Measurements from ENCODE around the gene KYAT1. TPM values are rescaled to one million over a fixed set of nuclear protein-coding genes. Genes with fewer than 3 reads are reported as not detected.

Gene KYAT1
- total and polyA plus RNA-seq, 9 donors, result 4.2 to 8.8 (median 5.4) TPM

- no peak overlapping the region for H3K4me3 ChIP-seq (ENCODE audit: low read length)
- 29% methylated on average over 2 of the region's 2 CpGs for WGBS (ENCODE audit: insufficient coverage)
- peak overlapping the region; percentile 65 for H3K27ac ChIP-seq (ENCODE audit: low read length)
- peaks cover 65% of the 10 kb centered on the region for H3K4me1 ChIP-seq (ENCODE audit: control insufficient read depth, insufficient read depth, low read length)
- peaks cover 39% of the 10 kb centered on the region for H3K36me3 ChIP-seq (ENCODE audit: control insufficient read depth, insufficient read depth, low read length)
- H3K9me3 ChIP-seq (replicated peaks; ENCODE audit: control insufficient read depth, low read depth, low read length), result no peaks in the 10 kb centered on the region
- H3K27me3 ChIP-seq (ENCODE audit: control insufficient read depth, insufficient read depth, low read length), result no peaks in the 10 kb centered on the region
- DNase-seq, result no peak
These were observed 37.2 kb upstream of the KYAT1 start for GRCh38 chr9:128918921-128919320.

DNA sequence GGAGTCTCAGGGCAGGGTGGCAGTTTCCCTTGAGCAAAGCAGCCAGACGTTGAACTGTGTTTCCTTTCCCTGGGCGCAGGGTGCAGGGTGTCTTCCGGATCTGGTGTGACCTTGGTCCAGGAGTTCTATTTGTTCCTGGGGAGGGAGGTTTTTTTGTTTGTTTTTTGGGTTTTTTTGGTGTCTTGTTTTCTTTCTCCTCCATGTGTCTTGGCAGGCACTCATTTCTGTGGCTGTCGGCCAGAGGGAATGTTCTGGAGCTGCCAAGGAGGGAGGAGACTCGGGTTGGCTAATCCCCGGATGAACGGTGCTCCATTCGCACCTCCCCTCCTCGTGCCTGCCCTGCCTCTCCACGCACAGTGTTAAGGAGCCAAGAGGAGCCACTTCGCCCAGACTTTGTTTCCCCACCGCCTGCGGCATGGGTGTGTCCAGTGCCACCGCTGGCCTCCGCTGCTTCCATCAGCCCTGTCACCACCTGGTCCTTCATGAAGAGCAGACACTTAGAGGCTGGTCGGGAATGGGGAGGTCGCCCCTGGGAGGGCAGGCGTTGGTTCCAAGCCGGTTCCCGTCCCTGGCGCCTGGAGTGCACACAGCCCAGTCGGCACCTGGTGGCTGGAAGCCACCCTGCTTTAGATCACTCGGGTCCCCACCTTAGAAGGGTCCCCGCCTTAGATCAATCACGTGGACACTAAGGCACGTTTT, 35.5 kb upstream of the KYAT1 start:
- Histone ChIP-seq H3K36me3 (ENCODE audit: control insufficient read depth, insufficient read depth, low read length) (peaks cover 46% of the 10 kb centered on the region), H3K4me3 (ENCODE audit: low read length) (no peak overlapping the region), H3K9me3 (replicated peaks; ENCODE audit: control insufficient read depth, low read depth, low read length) (no peaks in the 10 kb centered on the region), H3K27ac (ENCODE audit: low read length) (peak overlapping the region; percentile 77), H3K27me3 (ENCODE audit: control insufficient read depth, insufficient read depth, low read length) (no peaks in the 10 kb centered on the region), H3K4me1 (ENCODE audit: control insufficient read depth, insufficient read depth, low read length) (peaks cover 71% of the 10 kb centered on the region)
- peak; percentile 93 for DNase-seq
- WGBS (ENCODE audit: insufficient coverage), result 73% methylated on average over 18 of the region's 26 CpGs

- DNase-seq, result no peak
- peaks cover 46% of the 10 kb centered on the region for H3K36me3 ChIP-seq (ENCODE audit: control insufficient read depth, insufficient read depth, low read length)
- no peaks in the 10 kb centered on the region for H3K9me3 ChIP-seq (replicated peaks; ENCODE audit: control insufficient read depth, low read depth, low read length)
- peak overlapping the region; percentile 77 for H3K27ac ChIP-seq (ENCODE audit: low read length)
- no peaks in the 10 kb centered on the region for H3K27me3 ChIP-seq (ENCODE audit: control insufficient read depth, insufficient read depth, low read length)
- 73% methylated on average over 5 of the region's 11 CpGs for WGBS (ENCODE audit: insufficient coverage)
- H3K4me1 ChIP-seq (ENCODE audit: control insufficient read depth, insufficient read depth, low read length), result peaks cover 71% of the 10 kb centered on the region
- no peak overlapping the region for H3K4me3 ChIP-seq (ENCODE audit: low read length)
These were observed 35.0 kb upstream of the KYAT1 start for GRCh38 chr9:128916745-128917144.

GRCh38 chr9:128916204-128916603, 34.5 kb upstream of the KYAT1 start:
- no peaks in the 10 kb centered on the region for H3K27me3 ChIP-seq (ENCODE audit: control insufficient read depth, insufficient read depth, low read length)
- H3K4me1 ChIP-seq (ENCODE audit: control insufficient read depth, insufficient read depth, low read length), result peaks cover 71% of the 10 kb centered on the region
- no peak overlapping the region for H3K4me3 ChIP-seq (ENCODE audit: low read length)
- DNase-seq, result peak; percentile 48
- H3K36me3 ChIP-seq (ENCODE audit: control insufficient read depth, insufficient read depth, low read length), result peaks cover 46% of the 10 kb centered on the region
- H3K27ac ChIP-seq (ENCODE audit: low read length), result peak overlapping the region; percentile 77
- 59% methylated on average over 17 of the region's 18 CpGs for WGBS (ENCODE audit: insufficient coverage)
- H3K9me3 ChIP-seq (replicated peaks; ENCODE audit: control insufficient read depth, low read depth, low read length), result no peaks in the 10 kb centered on the region

DNA sequence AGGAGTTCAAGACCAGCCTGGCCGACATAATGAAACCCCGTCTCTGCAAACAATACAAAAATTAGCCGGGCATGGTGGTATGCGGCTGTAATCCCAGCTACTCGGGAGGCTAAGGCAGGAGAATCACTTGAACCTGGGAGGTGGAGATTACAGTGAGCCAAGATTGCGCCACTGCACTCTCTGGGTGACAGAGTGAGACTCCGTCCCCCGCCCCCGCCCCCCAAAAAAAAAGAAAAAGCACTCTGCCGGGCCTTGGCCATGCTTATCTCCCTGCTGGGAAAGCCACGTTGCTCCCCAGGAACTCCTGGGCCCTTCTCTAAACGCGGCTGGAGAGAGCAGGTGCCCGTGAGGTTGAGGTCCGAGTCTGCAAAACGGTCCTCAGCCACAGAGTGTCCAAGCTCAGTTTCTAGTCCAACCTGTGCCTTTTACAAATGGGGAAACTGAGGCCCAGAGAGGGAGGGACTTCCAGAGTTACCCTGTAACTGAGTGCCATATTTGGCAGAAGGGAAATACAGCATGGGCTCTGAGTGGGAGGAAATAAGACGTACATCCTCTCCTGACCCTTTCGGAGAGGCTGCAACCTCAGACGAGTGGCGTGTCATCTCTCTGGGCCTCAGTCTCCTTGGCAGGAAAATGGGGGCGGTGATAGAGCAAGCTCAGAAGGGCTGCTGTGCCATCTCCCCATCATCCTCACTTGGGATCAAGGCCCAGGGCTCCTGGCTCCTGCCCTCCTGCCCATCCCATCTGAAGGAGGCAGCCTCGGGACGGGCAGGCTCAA, 32.4 kb upstream of the KYAT1 start:
- Histone ChIP-seq H3K27ac (ENCODE audit: low read length) (no peak overlapping the region), H3K4me3 (ENCODE audit: low read length) (no peak overlapping the region), H3K27me3 (ENCODE audit: control insufficient read depth, insufficient read depth, low read length) (no peaks in the 10 kb centered on the region), H3K9me3 (replicated peaks; ENCODE audit: control insufficient read depth, low read depth, low read length) (no peaks in the 10 kb centered on the region), H3K4me1 (ENCODE audit: control insufficient read depth, insufficient read depth, low read length) (peaks cover 70% of the 10 kb centered on the region), H3K36me3 (ENCODE audit: control insufficient read depth, insufficient read depth, low read length) (peaks cover 54% of the 10 kb centered on the region)
- 85% methylated on average over 19 of the region's 23 CpGs for WGBS (ENCODE audit: insufficient coverage)
- no peak for DNase-seq

DNA sequence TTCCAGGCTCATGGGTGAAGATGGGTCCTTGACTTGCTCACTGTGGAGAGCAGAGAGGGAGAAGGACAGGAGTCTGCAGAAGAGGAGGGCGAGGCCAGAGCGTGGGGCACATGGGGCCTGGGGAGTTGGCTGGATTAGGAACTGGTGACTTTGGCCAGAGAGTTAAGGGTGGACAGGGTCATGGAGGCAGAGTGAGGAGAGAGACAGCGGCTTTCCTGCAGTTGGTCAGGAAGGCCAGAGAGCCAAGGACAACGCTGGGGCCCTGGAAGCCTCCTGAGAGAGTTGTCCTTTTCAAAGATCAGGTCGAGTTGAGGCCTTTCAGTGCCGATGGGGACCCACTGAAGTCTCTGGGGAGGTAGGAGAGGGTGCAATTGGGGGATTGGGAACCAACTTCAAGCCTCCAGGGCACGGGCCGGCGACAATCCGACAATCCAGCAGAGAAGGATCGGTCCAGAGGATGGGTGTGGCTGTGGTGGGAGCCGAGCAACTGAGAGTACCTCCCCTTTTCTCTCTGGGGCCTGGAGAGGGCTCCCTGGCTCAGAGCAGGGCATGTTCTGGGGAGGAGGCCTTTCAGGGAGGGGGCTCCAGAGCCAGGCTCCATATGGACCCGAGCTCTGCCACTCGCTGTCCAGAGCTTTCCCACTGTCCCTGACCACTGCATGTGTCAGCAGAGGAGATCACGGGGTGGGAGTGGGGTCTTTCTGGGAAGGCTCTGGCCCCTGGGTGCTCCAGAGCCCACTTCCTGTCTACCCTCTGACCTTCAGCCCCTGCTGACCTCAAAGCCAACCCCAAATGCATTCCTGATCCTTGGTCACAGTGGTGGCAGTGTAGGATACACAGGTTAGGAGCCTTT, 31.5 kb upstream of the KYAT1 start:
- H3K4me3 ChIP-seq (ENCODE audit: low read length), result no peak overlapping the region
- WGBS (ENCODE audit: insufficient coverage), result 62% methylated on average over 7 of the region's 15 CpGs
- peak overlapping the region; percentile 71 for H3K27ac ChIP-seq (ENCODE audit: low read length)
- DNase-seq, result no peak
- H3K4me1 ChIP-seq (ENCODE audit: control insufficient read depth, insufficient read depth, low read length), result peaks cover 64% of the 10 kb centered on the region
- H3K27me3 ChIP-seq (ENCODE audit: control insufficient read depth, insufficient read depth, low read length), result no peaks in the 10 kb centered on the region
- H3K36me3 ChIP-seq (ENCODE audit: control insufficient read depth, insufficient read depth, low read length), result peaks cover 58% of the 10 kb centered on the region
- no peaks in the 10 kb centered on the region for H3K9me3 ChIP-seq (replicated peaks; ENCODE audit: control insufficient read depth, low read depth, low read length)

DNA sequence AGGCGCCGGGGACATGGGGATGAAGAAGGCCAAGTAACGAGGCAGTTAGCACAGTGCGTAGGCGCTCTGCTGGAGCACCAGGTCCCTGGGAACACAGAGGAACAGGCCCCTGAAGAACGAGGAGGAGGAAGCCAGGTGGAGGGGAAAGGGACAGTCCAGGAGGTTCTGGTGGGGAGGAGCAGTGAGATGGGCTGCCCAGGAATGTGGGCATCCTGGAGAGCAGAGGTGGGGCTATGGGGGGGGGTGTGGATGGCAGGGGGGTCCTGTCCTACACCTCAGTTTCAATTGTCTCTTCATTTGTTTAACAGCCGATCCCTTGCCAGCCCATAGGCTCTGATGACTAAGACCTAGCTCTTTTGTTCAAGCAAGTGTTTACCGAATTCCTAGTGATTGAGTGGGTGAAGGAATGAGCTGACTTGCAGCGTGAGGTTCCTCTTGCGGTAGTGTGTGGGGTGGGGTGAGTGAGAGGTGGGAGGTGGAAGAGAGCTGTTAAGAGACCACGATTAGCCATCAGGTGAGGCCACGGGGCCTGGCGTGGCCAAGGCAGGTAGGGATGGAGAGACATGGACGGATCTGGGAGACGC, 30.6 kb upstream of the KYAT1 start:
- no peaks in the 10 kb centered on the region for H3K9me3 ChIP-seq (replicated peaks; ENCODE audit: control insufficient read depth, low read depth, low read length)
- 68% methylated on average over 14 of the region's 15 CpGs for WGBS (ENCODE audit: insufficient coverage)
- peaks cover 59% of the 10 kb centered on the region for H3K36me3 ChIP-seq (ENCODE audit: control insufficient read depth, insufficient read depth, low read length)
- peak; percentile 29 for DNase-seq
- H3K4me1 ChIP-seq (ENCODE audit: control insufficient read depth, insufficient read depth, low read length), result peaks cover 61% of the 10 kb centered on the region
- no peaks in the 10 kb centered on the region for H3K27me3 ChIP-seq (ENCODE audit: control insufficient read depth, insufficient read depth, low read length)
- H3K27ac ChIP-seq (ENCODE audit: low read length), result peak overlapping the region; percentile 71
- H3K4me3 ChIP-seq (ENCODE audit: low read length), result no peak overlapping the region

DNA sequence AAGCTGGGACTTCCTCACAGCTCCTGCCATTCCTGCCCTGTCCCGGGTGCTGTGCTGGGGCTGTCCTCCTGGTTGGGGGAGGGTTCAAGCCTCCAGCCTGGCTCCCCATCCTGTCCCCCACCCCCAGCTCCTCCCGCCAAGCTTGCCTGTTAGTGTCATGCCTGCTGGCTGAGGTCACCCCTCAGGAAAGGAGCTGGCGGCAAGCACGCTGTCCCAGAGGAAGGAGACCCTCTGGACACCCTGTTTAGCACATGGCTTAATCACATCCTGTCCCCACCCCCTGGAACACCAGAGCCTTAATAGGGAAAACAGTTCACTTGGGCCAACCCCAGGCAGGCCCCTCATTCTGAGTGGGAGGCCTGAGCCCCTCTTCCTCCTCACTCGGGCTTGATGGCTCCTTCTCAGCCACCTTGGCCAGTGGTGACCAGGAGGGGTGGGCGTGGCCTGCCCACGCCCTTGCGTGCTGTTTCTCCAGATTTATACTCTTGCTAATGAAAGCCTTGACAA, 29.8 kb upstream of the KYAT1 start:
- DNase-seq, result peak; percentile 76
- peaks cover 54% of the 10 kb centered on the region for H3K4me1 ChIP-seq (ENCODE audit: control insufficient read depth, insufficient read depth, low read length)
- H3K27ac ChIP-seq (ENCODE audit: low read length), result peak overlapping the region; percentile 65
- H3K36me3 ChIP-seq (ENCODE audit: control insufficient read depth, insufficient read depth, low read length), result peaks cover 59% of the 10 kb centered on the region
- H3K4me3 ChIP-seq (ENCODE audit: low read length), result no peak overlapping the region
- H3K9me3 ChIP-seq (replicated peaks; ENCODE audit: control insufficient read depth, low read depth, low read length), result no peaks in the 10 kb centered on the region
- 20% methylated on average over 6 of the region's 8 CpGs for WGBS (ENCODE audit: insufficient coverage)
- no peaks in the 10 kb centered on the region for H3K27me3 ChIP-seq (ENCODE audit: control insufficient read depth, insufficient read depth, low read length)

GRCh38 chr9:128910906-128911305, 29.2 kb upstream of the KYAT1 start:
- H3K27me3 ChIP-seq (ENCODE audit: control insufficient read depth, insufficient read depth, low read length), result no peaks in the 10 kb centered on the region
- peaks cover 47% of the 10 kb centered on the region for H3K4me1 ChIP-seq (ENCODE audit: control insufficient read depth, insufficient read depth, low read length)
- H3K4me3 ChIP-seq (ENCODE audit: low read length), result no peak overlapping the region
- no peaks in the 10 kb centered on the region for H3K9me3 ChIP-seq (replicated peaks; ENCODE audit: control insufficient read depth, low read depth, low read length)
- peaks cover 53% of the 10 kb centered on the region for H3K36me3 ChIP-seq (ENCODE audit: control insufficient read depth, insufficient read depth, low read length)
- peak overlapping the region; percentile 65 for H3K27ac ChIP-seq (ENCODE audit: low read length)
- DNase-seq, result no peak
- WGBS (ENCODE audit: insufficient coverage), result 71% methylated on average over 6 of the region's 6 CpGs
